Panc1 (cell line): ENCODE data around the gene RPL41.

Experiments
- CTCF ChIP-seq: fragments of 450-650 bp; IDR thresholded peaks from 2 replicates; pipeline ENCODE4 v1.5.1; 2017; ENCODE audit warnings: mild to moderate bottlenecking
- POLR2AphosphoS5 ChIP-seq: IDR thresholded peaks from 2 replicates; pipeline ENCODE4 v1.6.1; 2012; ENCODE audit warnings: mild to moderate bottlenecking, low read depth, low read length, moderate library complexity
- SIN3A ChIP-seq: IDR thresholded peaks from 2 replicates; pipeline ENCODE4 v1.6.1; 2012; ENCODE audit warnings: low read depth, mild to moderate bottlenecking, low read length, moderate library complexity, borderline replicate concordance; ENCODE audit not compliant: insufficient read depth
- TCF7L2 ChIP-seq: IDR thresholded peaks from 2 replicates; pipeline ENCODE4 v1.6.1; 2011; ENCODE audit warnings: mild to moderate bottlenecking, low read depth, low read length, inconsistent platforms

GRCh38 chr12:56154818-56155217, 38.4 kb downstream of the RPL41 start:
- TF ChIP-seq POLR2AphosphoS5 (no peak), CTCF (no peak), TCF7L2 (no peak), SIN3A (no peak)
